AG08396 (cell line): ENCODE measurements around the gene FATE1.
"Not testable (repeated sequence)": the region's sequence is repeated elsewhere in the genome, so short reads cannot be mapped to it uniquely, and the experiment has no call there.

ENCODE experiments used
- DNase-seq: peaks from one replicate; pipeline ENCODE4 v3.0.0; 2012; ENCODE audit warnings: low spot score, mixed read lengths

Gene FATE1, protein sequence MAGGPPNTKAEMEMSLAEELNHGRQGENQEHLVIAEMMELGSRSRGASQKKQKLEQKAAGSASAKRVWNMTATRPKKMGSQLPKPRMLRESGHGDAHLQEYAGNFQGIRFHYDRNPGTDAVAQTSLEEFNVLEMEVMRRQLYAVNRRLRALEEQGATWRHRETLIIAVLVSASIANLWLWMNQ

DNA sequence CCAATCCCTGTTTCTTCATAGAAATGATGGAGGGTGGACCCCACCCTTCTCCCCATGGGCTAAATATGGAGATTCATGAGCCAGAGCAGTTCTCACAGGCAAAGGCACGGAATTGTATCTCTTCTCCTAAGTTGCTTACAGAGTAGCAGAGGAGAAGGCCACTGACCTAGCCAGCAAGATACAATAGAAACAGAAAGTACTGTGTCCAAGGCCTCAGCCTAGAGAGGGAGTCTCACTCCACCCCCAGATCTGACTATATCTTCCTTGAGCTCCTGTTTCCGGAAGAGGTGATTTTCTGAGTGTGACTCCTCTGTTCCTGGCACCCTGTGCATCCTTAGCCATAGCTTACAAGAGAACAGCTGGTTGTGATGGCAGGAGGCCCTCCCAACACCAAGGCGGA, at the start of gene FATE1:
Gene FATE1, plus strand, starts transcription at position 284 of the 400 bp plus-strand sequence. Its CDS starts 85 bp downstream, at position 369.
- no peak for DNase-seq

DNA sequence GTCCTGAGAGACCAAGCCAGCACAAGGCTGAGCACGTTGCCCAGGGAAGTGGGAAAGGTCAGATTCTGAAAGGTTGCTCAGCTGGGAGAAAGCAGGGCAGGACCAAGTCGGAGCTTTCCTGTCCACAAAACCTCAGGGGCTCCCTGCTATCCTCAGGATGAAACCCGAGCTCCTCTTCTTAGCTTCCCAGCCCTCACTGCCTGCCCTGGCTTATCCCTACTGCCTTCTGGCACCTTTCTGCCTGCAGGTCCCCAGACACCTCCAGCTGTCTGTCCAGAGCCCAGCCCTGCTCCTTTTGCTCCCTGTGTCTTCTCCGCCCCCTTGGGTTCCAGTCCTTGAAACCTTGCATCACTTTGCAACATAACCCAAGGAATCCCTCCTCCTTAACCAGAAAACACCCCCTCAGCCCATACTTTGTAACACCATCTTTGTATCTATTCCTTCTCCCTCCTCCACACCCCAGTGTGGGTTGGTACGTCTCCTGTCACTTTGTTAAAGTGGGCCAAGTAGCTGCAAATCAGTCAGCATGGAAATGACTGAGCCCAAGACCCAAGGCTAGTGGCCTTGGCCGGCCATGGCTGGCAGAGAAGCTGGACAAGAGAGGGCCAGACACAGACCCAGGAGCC, 40.6 kb upstream of the FATE1 start:
- no peak for DNase-seq

DNA sequence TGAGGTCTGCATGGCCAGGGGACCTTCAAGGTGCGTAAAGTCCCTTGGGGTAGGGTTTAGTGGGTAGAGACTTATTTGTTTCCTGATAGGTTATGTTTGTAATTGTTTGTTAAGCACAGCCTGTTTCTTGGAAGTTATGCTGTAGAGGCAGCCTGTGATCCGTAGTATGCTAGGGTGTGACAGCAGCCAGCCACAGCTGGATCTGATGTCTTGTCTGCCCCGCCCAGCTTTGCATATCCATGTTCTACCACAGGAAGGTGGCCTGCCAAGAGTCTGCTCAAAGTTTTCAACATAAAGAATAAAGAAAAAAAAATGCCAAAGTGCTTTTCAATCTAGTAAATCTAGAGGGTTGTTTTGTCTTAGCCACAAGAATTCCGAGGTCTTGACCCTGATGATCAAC, 39.6 kb upstream of the FATE1 start:
- DNase-seq, result no peak

DNA sequence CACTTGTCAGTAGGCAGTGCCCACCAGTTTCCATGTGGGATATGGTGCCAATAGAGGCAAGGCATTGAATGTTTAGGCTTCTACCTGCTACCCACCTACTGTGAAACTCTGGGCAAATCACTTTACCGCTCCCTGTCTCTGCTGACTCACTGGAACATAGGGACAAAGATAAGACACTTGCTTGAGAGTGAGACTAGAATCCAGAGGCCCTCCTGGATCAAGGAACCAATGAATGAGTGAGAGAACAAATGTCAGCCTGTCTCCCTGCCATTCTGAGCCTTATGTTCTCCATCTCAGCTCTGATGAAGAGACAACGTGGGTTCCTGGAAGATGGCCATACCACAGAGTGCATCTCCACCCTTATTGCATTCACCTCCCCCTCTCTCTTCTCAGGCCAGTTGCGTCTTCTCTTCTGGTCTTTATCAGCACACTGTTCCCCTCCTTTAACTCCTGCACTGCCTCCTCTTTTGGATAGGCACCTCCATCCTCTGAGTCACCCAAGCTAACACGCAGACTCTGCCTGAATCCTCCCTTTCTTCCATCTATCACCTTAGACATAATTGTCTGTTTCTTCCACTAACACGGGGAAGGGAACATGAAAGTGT, 35.9 kb upstream of the FATE1 start:
- DNase-seq, result no peak

DNA sequence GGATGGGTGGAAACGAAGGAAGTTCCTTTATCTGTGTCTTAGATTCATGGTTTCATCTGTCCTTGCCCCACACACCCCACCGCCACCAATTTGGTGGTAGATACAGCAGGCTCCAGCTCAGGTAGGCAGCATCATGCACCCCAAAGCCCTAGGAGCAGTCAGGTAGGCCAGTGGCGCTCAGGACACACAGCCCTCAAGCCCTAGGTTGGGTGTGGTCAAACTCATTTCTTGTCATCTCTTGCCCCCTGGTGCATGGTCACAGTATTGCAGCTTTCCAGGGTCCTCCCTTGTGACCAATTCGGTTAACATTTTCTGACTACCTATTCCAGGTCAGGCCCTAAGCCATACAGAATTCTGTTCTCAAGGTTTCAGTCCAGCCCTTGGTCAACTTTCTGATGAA, 35.0 kb upstream of the FATE1 start:
- DNase-seq, result no peak

DNA sequence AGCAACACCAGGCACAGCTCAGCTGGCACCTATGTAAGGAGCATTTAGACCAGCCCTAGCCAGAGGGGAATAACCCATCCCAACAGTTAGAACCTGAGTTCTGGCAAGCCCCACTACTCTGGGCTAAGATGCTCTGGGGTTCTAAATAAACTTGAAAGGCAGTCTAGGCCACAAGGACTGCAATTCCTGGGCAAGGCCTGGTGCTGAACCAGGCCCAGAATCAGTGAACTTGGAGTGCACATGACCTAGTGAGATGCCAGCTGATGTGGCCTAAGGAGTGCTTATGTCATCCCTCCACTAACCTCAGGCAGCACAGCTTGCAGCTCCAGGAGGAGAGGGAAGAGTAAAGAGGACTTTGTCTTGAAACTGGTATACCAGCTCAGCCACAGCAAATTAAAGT, 28.2 kb upstream of the FATE1 start:
- no peak for DNase-seq

DNA sequence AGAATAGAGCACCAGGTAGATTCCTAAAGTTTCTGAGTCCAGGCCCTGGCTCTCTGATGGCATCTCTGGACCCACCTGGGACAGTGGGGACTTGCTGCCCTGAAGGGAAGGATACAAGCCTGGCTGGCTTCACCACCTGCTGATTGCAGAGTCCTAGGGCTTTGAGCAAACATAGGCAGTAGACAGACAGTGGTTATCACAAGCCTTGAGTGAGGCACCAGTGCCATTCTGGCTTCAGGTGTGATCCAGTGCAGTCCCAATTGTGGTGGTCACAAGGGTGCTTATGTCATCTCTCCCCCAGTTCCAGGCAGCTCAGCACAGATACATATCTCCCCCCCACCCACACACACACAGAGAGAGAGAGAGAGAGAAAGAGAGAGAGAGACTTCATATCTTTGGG, 27.1 kb upstream of the FATE1 start:
- no peak for DNase-seq

DNA sequence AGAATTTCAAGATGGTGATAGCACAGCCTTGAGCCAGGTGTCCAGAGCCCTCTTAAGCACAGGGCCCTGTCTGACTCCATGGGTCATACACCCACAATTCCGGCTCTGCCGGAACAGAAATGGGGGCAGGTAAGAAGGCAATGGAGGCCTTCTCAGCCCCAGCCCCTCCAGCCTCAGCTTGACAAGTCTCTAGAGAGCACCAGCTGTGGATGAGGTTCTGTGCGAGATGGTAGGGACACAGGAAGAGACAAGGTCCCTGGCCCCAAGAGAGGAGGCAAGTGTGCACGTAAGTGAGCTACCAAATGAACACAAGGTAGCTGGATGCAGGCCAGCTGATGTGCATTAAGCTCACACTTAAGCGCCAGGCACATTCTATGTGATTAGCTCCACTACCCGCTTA, 23.0 kb upstream of the FATE1 start:
- no peak for DNase-seq

DNA sequence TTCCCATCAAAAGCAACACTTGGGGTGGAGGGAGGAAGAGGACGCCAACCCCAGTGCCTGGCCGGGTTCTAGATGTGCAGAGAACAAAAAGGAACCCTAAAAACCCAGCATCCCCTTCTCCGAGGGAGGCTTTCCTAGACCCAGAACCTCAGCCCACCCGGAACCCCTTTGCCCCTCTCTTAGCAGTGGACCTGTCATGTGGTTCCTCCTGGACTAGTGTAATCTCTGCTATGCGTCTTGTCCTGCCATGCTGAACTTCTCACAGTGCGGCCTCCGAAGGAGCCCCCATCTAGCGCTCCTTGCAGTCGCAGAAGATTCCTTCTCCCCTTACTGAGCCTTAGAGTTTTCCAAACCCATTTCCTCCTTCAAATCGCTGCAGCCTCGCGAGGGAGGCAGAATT, 21.7 kb upstream of the FATE1 start:
- DNase-seq, result no peak

DNA sequence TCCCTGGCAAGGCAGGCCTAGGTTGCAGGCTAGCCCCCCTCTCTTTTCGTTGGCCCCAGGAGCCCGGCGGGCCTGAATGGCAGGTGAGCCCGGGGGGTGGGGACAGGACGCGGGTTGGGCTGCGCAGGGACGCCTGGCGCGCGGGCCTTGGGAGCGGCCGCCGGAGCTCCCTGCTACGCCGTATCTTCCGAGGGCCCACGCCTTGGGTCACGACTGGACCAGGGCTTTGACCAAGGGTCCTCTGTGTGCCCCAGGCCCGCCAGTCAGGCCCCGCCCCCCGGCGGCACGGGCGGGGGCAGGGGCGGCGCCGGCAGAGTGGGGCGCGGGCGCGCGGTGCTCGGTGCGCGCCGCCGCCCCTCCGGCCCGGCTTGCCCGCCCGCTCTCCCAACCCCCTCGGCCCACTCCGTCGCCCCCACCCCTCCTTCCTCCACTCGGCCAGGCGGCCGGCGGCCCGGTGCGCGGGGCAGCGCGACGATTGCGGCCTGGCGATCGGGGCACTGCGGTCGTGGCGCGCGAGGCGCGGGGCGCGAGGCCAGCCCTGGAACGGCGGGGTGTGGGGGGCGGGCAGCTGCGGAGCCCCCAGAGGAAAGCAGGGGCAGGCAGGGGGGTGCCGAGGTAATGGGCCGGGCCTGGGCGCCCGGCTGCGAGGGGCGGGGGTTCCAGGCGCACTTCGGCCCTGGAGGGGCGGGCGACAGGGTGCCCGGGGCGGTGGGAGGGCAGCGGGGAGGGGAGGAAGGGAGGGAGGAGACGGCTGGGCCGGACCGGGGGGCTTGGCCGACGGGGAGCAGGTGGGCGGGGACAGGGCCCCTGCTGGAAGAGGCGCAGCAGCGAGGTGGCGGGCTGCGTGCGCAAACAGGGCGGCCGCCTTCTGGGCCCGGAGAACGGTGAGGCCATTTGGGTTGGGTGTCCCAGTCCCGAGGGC, 20.9 kb upstream of the FATE1 start, which contains the start of gene PRRG3:
Gene PRRG3, plus strand, starts transcription at position 798 of the 922 bp plus-strand sequence. CDS start 3,357 bp downstream, outside the sequence.
- DNase-seq, result no peak

DNA sequence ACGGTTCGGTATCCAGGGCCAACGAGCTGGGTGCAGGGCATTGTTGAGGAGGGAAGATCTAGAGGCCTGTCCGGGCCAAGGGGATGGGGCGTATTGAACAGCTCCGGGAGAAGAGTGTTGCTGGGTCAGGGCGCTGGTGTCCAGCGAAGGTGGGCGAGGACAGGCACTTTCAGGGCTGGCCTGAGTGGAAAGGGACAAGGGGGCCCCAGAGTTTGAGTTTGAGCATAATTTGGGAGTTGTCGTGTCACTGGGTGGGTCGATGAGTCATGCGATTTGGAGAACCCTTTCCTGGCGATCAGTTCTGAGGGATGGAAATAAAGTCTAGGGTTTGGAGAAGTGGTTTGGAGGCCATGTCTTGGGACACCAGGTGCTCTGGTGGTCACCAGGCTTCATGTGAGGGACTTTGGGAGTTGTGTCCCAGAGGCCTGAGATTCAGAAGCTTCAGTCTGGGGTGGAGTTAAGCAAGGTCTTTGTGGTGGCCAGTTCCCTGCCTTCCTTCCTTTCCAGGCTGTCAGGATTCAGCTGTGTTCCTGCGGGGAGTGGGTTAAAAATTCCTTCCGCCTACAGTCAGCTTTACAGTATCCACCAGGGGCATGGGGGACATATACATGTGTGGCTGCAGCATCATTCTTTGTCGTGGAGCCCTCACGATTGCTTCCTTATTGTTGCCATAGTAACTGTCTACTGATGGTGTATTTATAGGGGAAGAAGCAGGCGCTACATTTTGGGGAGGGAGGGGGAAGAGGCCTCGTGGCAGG, 20.1 kb upstream of the FATE1 start:
- no peak for DNase-seq

DNA sequence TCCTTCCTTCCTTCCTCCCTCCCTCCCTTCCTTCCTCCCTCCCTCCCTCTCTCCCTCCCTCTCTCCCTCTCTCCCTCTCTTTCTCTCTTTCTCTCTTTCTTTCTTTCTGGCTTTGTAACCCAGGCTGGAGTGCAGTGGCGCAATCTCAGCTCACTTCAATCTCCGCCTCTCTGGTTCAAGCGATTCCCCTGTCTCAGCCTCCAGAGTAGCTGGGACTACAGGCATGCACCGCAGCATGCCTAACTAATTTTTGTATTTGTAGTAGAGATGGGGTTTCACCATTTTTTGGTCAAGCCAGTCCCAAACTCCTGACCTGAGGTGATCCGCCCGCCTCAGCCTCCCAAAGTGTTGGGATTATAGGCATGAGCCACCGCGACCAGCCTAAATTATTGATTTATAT, 18.8 kb upstream of the FATE1 start:
- DNase-seq, result not testable (repeated sequence)

DNA sequence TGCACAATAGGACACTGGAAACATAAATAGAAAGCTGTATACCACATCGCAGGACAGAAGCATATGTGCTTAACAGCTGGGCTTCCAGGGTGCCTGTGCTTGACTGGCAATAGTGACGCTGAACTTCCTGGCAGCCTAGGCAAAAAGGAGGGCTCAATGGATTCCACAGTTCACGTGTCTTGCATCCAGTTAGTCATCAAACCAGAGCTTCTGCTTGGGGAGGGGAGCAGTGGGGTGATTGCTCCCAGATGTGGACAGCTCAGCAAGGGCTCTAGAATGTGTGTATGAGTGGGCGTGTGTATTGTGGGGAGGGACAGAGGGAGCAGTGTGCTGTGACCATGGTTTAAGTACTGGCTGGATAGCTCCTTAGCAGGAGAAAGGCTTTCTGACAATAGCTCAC, 18.3 kb upstream of the FATE1 start:
- DNase-seq, result peak; percentile 48

DNA sequence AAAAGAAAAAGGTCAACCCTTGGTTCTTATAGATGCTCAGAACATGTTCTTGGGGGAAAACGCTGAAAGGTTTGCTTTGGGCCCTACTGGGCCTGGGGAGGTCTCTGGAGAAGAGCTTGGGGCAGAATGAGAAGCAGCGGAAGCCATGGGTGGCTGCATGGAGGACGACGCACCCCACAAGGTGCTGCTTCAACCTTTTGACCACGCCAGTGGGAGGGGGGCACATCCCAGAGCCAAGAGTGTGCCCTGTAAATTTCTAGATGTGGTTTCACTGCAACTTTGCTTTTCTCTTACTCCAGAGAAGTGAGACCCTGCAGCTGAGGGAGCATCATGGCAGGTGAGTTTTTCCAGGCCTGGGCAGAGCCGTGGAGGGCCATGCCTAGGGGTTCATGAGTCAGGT, 17.4 kb upstream of the FATE1 start:
- no peak for DNase-seq

DNA sequence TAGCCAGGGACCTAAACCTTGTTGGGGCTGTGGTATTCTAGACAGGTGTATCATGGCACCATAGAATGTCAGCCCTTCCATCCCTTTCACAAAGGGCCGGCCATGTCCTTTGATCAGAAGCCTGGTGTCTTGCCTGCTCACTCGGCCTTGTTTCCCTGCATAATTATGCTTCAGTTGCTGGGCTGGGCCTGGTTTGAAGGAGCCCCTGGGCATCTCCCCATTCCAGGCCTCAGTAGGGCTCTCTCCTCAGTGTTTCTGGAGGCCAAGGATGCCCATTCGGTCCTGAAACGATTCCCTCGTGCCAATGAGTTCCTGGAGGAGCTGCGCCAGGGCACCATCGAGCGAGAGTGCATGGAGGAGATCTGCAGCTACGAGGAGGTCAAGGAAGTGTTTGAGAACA, 16.1 kb upstream of the FATE1 start:
- no peak for DNase-seq

DNA sequence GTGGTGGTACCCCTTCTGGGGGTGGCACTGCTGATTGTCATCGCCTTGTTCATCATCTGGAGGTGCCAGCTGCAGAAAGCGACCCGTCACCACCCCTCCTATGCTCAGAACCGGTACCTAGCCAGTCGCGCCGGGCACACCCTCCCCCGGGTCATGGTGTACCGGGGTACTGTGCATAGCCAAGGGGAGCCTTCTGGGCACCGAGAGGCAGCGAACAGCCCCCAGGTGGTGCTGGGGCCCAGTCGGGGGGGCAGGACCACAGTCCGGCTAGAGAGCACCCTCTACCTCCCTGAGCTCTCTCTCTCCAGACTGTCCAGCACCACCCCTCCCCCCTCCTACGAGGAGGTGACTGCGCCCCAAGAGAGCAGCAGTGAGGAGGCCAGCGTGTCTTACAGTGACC, 15.3 kb upstream of the FATE1 start:
- DNase-seq, result no peak

DNA sequence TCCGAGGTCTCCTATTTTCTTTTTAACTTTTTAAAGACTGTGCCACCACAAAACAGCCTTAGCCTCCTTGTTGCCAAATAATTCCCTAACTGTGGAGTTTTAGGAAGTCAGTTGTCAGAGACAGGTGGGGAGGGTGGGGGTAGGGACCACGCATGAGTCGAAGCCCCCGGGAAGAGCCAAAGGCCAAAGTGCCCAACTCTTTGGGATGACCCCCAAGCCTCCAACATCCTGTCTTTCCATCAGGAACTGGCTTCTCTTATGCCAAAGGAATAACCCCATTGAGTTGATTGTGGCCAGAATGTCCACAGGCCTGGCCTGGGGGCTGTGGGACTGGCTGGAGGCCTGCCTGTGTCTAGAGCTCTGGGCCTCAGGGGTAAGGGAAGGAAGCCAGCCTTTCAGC, 14.8 kb upstream of the FATE1 start:
- no peak for DNase-seq

DNA sequence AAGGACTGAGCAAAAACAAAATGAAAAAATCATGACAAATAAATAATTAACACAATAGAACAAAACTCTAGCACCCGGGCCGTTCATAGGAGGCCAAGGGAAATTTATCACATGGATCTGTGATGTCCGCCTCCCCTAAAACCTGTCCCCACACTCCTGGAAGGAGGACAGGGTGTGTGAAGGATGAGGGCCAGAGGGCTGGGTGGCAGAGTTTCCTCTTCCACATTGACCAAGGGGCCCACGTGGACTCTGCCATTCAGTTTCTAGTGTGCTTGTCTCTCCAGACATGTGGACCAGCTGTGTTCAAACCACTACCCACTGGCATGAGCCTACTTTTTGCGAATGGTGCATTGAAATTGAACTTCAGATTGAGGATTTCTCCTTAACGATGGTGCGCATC, 14.3 kb upstream of the FATE1 start:
- no peak for DNase-seq

DNA sequence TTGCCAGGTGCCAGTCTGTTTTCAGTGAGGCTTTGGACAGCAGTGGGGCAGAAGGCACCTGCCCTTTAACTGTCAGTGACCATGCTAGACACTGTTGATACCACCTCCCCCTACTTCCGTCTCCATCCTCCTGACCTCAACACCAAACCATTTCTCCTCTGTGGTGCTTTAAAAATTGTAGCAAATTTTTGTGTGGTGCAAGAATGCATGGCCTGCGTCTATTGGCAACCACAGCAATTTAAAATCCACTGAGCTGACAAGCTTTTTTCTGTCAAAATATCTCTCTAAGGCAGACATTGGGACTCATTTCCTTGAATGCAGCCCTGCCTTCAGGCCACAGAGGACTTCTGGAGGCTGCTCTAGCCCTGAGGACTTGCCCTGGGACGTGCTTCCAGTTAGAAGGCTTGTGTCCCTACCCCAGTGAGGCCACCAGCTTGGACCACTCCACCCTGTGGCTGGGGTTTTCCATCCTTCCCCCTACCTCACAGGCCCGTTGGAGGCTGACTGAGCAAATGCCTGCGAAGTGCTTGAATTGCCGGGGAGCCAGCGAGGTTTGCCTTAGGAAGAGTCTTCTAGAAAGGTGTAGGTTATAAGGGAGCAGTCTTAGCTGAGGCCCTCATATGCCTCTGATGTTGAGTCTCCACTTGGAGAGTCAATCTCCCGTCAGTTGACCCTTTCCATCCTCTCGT, 13.7 kb upstream of the FATE1 start:
- no peak for DNase-seq

DNA sequence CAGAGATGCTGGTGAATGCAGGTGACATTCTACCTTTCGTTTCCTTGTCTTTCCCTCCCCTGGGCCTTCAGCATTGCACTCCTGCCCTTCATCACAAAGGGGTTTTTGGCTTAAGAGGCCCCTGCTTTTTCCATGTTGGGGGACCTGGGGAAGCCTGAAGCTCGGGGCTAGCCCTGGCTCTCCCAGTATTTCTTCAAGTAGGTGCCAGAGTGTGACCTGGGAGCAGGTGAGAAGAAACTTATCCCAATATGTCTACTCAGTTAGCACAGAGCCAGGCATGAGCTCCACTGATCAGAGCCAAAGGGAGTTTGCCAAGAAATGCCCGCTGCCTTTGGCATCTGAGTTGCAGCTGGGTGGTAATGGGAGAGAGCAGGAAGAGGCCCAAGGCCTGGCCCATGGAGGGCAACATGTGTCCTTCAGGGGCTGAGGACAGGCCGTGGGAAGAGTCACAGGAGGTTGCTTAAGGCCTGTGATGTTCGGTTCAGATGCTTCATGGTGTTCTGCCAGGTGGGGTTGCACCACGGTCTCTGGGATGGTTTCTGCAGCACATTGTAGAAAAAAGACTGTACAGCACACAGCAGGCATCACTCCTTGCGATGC, 13.0 kb upstream of the FATE1 start:
- no peak for DNase-seq

DNA sequence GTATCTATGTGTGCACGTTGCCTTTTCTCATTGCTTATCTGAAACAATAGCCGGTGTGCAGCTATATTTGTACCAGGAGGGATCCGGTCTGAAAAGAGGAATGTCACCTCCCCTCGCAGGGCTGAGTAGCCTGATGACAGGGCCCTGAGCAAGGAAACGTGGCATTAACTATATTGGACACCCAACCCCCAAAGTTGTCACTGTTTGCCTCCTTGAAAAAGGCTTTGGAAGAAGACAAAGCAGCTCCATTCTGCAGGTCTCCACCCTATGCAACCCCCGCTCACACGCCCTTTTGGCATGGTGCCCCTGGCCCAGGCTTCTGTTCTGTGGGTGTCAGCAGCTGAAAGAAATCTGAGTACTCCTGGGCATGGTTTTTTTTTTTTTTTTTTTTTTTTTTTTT, 12.3 kb upstream of the FATE1 start:
- no peak for DNase-seq
